GM21717 (cell line): ENCODE data around the gene IL36RN.
A peak's percentile ranks its signal among the peaks of the same experiment; 100 is the strongest.
"Not testable (repeated sequence)": the region's sequence is repeated elsewhere in the genome, so short reads cannot be mapped to it uniquely, and the experiment has no call there.

ENCODE experiments used
- ATAC-seq: cut with Tn5 transposase; IDR thresholded peaks from one replicate; pipeline ENCODE4 v1.9.1; 2021; ENCODE audit warnings: mild to moderate bottlenecking, moderate library complexity; ENCODE audit not compliant: unreplicated experiment

The IL36RN gene

DNA sequence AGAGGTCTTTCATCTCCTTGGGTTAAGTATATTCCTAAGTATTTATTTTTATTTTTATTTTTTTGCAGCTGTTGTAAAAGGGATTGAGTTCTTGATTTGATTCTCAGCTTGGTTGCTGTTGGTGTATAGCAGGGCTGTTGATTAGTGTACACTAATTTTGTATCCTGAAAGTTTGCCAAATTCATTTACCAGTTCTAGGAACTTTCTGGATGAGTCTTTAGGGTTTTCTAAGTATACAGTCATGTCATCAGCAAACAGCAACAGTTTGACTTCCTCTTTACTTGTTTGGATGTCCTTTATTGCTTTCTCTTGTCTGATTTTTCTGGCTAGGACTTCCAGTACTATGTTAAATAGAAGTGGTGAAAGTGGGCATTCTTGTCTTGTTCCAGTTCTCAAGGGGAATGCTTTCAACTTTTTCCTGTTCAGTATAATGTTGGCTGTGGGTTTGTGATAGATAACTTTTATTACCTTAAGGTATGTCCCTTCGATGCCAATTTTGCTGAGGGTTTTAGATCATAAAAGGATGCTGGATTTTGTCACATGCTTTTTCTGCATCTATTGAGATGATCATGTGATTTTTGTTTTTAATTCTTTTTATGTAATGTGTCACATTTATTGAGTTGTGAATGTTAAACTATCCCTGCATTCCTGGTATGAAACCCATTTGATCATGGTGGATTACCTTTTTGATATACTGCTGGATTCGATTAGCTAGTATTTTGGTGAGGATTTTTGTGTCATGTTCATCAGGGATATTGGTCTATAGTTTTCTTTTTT is 38.0 kb downstream of the IL36RN start:
- ATAC-seq, result not testable (repeated sequence)

DNA sequence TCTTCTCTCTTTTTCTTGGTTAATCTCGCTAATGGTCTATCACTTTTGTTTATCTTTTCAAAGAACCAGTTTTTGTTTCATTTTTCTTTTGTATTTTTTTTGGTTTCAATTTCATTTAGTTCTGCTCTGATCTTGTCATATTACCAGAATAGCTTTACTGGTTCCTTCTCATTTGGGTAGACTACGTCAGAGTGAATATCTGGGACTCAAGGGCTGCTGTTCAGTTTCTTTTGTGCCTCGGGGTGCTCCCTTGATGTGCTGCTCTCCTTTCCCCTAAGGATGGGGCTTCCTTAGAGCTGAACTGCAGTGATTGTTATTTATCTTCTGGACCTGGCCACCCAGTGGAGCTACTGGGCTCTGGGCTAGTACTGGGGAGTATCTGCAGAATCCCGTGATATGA is 39.0 kb downstream of the IL36RN start:
- peak; percentile 58 for ATAC-seq

DNA sequence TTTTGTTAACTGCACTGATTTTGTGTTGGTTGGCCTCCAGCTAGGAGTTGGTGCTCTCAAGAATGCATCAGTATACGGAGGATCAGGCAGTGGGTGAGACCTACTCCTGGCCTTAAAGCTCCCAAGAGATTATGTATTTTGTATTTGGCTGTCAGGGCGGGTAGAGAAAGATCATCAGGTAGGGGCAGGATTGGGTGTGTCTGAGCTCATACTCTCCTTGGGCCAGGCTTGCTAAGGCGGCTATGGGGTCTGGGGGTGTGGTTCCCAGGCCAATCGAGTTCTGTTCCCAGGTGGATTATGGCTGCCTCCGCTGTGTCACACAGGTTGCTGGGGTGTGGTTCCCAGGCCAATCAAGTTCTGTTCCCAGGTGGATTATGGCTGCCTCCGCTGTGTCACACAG is 39.5 kb downstream of the IL36RN start:
- no peak for ATAC-seq

DNA sequence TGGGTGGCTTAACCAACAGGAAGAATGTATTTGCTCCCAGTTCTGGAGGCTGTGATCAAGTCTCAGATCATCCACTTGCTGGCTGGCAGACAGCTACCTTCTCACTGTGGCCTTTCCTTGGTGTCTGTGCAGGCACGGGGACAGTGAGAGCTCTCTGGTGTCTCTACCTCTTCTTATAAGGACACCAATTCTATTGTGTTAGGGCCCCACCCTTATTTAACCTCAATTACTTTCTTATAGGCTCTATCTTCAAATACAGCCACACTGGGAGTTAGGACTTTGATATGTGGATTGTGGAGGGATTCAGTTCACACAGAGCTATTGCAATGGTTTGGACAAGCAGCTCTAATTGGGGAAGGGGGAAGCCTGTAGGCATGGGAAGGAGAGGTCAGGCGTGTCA is 43.1 kb downstream of the IL36RN start:
- ATAC-seq, result no peak

DNA sequence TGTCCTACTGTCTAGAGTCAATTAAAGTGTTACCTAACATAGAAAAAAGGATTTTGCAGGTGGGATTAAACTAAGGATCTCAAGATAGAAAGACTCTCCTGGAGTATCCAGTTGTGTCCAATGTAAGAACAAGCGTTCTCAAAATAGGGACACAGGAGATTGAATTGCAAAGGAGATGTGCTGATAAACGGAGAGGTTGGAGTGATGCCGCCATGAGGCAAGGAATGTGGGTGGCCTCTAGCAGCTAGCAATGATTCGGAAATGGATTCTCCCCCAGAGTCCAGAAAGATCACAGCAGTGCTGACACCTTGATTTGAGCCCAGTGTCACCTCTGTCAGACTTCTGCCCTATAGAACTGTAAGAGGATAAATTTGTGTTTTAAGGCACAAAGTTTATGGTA is 44.3 kb downstream of the IL36RN start:
- no peak for ATAC-seq

DNA sequence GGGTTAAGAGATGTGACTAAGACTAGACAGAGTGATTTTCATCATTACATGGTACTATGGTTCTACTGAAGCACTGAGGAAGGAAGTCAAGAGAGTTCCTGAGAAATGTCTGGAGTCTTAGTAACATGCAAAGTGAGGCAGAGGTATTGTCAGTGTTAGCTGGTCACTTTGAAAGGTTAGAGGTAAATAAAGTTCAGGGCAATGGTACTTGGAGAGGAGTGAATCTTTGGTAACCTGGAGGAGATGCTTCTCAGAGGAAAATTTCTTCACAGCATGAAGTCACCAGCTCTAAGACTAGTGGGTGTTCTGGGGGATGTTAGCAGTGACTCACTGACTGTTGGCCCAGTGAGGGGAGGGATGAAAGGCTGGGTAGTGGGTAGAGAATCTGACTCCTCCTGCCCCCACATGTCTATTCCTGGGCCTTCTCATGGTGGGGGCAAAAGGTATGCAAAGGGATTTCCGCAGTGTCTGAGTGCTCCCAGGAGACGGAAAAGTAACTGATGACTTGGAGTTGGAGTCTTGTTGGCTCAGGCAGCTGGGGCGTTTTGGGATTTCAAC is 45.1 kb downstream of the IL36RN start:
- ATAC-seq, result no peak

DNA sequence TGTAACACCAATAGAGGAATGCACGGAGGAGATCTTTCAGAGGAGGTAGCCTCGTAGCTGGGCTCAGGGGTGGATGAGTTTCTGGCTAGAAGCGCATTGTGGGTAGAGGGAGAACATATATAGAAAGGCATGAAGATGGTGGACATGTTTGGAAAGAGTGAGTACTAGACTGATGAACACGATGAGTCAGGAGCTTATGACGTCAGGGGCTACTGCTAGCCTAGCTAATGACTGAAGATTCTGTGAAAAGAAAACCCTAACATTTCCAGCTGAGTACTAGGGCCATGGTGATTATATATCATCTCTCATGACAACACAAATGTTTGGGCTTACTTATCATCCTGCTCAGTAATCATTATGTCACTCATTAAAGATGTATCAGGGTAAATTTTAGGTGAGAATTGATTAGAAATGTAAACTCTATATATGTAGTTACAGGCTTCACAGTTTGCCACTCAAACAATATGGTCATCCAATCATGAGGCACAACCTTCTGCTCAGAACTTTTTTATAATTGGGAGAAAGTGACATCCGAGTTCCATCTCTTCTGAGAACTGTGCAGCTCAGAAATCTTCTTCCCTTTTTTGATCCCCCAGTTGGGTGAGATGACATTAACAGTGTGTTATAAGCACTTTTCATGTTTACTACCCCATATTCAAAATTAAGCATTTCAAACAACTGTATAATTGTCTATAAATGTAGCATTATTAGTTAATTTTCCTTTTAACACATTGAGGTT is 46.2 kb downstream of the IL36RN start:
- ATAC-seq, result no peak

DNA sequence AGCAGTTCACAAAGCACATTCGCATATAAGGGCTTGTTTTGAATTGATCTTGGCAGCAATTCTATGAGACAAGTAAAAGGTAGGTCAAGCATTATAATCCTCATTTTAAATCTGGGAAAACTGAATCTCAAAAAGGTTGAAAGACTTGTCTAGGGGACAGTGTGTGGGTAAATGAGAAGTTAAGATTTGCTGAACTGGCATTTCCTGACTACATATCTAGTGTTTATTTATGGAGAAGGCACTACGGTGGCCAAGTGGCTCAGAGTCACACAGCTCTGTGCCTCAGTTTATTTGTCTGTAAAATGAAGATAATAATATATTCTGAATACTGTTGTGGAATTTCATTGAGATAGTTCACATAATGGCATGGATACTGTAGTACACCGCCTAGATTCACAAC is 52.1 kb downstream of the IL36RN start:
- no peak for ATAC-seq

DNA sequence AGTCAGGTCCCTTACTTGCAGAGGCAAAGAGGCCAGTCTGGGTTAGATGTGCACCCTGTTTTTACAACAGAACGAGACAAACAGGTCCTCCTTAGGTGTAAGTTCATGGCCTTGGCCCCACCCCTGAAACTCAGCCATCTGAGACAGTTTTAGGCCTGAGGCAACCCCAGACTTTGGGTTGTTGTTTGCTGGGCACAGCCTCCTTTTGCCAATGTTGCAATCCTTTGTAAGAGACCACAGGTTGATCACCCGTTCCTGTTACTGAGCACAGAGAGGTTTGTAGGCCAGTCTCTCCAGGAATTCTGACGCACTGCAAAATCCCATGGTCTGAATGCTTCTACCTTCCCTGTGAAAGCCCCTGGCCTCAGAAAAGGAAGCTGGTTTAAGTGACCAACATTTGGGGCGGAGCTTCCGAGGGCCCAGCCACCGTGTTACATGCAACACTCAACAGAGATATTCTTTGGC is 52.9 kb downstream of the IL36RN start:
- ATAC-seq, result no peak

DNA sequence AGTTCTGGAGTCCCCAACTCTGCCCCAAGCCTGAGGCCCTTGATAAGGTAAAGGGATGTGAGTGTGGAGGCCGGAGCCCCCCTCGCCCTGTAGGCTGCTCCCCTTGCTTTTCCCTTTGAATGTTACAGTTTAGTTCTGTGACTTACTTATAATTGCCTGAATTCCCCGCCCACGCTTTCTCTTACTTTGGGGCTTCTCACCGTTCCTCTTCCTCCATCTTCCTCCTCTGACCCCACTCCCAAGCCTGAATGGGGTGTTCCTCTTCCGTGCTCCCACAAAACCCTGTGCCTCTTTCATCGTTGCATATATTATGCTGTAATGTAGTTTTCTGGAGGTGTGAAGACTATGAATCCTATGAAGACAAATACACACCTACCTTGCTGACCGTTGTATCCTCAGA is 53.4 kb downstream of the IL36RN start:
- no peak for ATAC-seq

DNA sequence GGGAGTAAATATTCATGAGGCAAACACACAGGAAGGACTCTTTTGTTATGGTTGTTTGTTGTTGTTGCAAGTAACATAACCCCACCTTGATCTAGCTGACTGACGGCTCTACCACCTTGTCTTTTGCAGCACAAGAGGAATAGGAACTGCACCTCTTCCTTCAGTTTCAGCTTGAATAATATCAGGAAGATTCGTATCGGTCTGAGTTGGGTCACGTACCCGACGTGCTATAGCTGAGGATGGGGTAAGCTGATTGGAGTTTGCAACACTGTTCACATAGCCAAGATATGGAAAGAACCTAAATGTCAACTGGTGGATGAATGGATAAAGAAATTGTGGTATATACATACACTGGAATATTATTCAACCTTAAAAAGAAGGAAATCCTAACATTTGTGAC is 53.9 kb downstream of the IL36RN start:
- ATAC-seq, result no peak

DNA sequence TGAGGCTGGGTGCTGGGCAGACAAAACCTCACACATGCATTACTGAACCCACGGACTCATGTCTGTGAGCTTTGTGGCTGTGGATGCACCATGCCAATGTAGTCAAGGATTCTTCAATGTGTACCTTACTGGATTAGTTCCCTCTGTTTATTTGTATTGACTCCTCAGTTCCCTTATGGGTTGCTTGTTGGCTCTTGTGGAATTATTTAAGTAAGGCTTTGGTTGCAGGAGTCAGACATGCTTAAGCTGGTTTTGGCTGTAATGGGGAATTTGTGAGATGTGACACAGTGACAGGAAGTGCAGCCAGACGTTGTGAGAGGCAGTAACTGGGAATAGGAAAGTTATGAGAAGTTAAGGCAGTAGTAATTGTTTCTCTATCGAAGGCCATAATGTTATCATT is 54.8 kb downstream of the IL36RN start:
- no peak for ATAC-seq
